Measurements from ENCODE around the gene DCBLD1.
"Not testable (repeated sequence)": the region's sequence is repeated elsewhere in the genome, so short reads cannot be mapped to it uniquely, and the experiment has no call there.

Gene DCBLD1

GRCh38 chr6:117503211-117503610 is 20.7 kb downstream of the DCBLD1 start:
- no peak for DNase-seq

GRCh38 chr6:117504478-117505144 is 22.1 kb downstream of the DCBLD1 start:
- no peak for DNase-seq

GRCh38 chr6:117505311-117505710 is 22.8 kb downstream of the DCBLD1 start:
- no peak for DNase-seq

- DNase-seq = no peak
These were observed 23.8 kb downstream of the DCBLD1 start for GRCh38 chr6:117506180-117506835.

DNA sequence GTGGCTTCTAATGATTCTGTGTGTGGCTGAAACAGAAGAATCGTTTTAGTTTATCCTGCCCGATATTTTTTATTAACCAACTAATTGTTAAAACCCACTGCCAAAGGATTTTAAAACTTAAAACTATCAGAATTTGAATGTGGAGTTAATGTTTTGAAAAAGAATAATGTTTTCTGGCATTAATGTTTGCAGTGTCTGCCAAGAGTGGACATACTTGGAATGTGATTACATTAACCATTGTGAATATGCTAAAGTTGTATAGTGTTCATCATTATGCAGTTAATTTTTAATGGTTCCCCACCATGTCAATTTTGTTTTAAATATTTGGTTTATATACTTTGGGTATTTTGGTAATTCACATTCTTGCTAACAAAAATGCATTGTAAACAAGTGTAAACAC is 24.4 kb downstream of the DCBLD1 start:
- no peak for DNase-seq

- no peak for DNase-seq
These were observed 26.0 kb downstream of the DCBLD1 start for GRCh38 chr6:117508450-117508971.

DNA sequence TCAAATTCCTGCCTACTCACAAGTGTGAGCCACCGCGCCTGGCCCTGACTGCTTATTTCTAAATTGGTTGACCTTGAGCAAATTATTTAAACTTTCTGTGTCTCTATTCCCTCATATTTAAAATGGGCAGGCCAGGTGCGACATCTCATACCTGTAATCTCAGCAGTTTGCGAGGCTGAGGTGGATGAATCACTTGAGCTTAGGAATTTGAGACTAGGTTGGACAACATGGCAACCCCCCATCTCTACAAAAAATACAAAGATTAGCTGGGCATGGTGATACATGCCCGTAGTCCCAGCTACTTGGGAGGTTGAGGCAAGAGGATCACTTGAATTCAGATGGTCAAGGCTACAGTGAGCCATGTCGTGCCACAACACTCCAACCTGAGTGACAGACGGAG is 26.5 kb downstream of the DCBLD1 start:
- no peak for DNase-seq

GRCh38 chr6:117512056-117512828 is 29.8 kb downstream of the DCBLD1 start:
- DNase-seq = no peak

- DNase-seq = no peak
These were observed 30.6 kb downstream of the DCBLD1 start for GRCh38 chr6:117512987-117513573.

GRCh38 chr6:117513778-117514365 is 31.4 kb downstream of the DCBLD1 start:
- no peak for DNase-seq

DNA sequence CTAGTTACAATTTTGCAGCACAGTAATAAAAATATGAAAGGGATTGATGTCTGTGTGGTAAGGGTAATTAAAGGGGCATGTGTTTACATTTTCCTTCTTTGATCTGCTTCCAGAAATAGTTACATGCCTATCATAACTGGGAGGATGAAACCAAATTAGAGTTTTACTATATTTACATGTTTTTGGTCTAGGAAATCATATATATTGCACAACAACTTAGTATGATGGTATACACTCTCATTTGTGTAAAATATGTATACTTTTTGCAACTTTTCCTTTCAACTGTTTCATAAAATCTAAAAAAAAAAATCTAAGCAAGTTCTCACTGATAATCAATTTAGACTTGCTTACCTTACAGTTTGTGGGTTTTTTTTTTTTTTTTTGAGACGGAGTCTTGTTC is 32.2 kb downstream of the DCBLD1 start:
- no peak for DNase-seq

GRCh38 chr6:117515326-117515725 is 32.9 kb downstream of the DCBLD1 start:
- DNase-seq = no peak

- DNase-seq = not testable (repeated sequence)
These were observed 35.5 kb downstream of the DCBLD1 start for GRCh38 chr6:117517995-117518394.

DNA sequence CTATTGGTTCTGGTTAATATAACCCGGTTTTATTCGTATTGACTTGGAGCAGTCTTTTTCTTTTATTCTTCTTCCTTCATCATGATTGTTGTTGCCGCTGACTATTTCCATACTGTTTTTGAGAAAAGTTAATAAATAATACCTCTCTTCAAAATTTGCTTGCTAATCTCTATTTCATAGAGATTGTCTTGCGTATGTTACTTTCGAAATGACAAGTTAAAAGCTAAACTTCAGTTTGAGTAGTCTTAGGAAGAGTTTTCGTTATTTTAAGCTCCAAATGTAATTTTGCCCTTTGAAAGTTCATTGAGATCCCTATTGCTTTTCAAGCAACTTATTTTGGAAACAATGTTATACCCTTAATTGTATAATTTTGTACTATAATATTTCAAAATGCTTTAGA is 36.4 kb downstream of the DCBLD1 start:
- no peak for DNase-seq

GRCh38 chr6:117520603-117521395 is 38.3 kb downstream of the DCBLD1 start:
- DNase-seq = no peak

GRCh38 chr6:117521791-117522502 is 39.5 kb downstream of the DCBLD1 start:
- no peak for DNase-seq

DNA sequence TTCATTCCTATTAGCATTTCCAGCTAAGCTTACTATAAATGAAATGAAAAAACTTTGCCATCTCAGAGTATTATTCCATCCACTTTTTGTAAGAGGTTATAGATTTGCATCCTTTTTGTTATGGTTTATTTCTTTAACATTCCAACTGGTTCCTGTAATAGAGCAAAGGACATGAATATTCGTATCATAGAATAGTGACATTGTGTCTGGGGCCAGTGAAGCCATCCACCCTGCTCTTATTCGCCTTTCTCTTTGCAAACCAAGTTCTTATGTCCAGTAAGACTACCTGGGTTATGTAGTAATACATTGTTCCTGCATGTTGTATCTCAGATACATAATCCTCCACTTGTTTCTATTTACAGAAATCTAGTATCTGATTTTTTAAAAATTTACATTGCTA is 43.1 kb downstream of the DCBLD1 start:
- DNase-seq = no peak

- no peak for DNase-seq
These were observed 48.2 kb downstream of the DCBLD1 start for GRCh38 chr6:117530467-117531242.

- no peak for DNase-seq
These were observed 48.9 kb downstream of the DCBLD1 start for GRCh38 chr6:117531346-117531745.
